ENCODE data around the gene TANC1. TPM values are rescaled to one million over a fixed set of nuclear protein-coding genes. Genes with fewer than 3 reads are reported as not detected.
"Not testable (repeated sequence)": the region's sequence is repeated elsewhere in the genome, so short reads cannot be mapped to it uniquely, and the experiment has no call there.

The TANC1 gene
- total RNA-seq, 4 donors from 2014 or later, result 27.1 to 57.4 (median 55.1) TPM

- DNase-seq, result no peak
- Histone ChIP-seq H3K4me1 (peaks cover 0 to 48% (median 16%) of the 10 kb centered on the region in 4 donors), H3K4me3 (no peak overlapping the region), H3K36me3 (no peaks in the 10 kb centered on the region), H3K27ac (peak overlapping the region; percentile 9 to 64 (median 48)), H3K27me3 (no peaks in the 10 kb centered on the region), H3K9me3 (no peaks in the 10 kb centered on the region)
- TF ChIP-seq POLR2A (IDR thresholded peaks at IDR 0.05) (no peak), CTCF (IDR thresholded peaks at IDR 0.05) (no peak)
Observed at GRCh38 chr2:159090514-159091201, 122.2 kb downstream of the TANC1 start.

- no peak for TF ChIP-seq POLR2A (IDR thresholded peaks at IDR 0.05)
- Histone ChIP-seq H3K4me1 (peaks cover 0 to 48% (median 16%) of the 10 kb centered on the region in 4 donors), H3K27me3 (no peaks in the 10 kb centered on the region), H3K4me3 (no peak overlapping the region), H3K27ac (peak overlapping the region; percentile 41 to 64 (median 48)), H3K36me3 (no peaks in the 10 kb centered on the region), H3K9me3 (peaks cover 0 to 2% (median 0%) of the 10 kb centered on the region in 4 donors)
- DNase-seq, result no peak
Observed at GRCh38 chr2:159091381-159091780, 122.9 kb downstream of the TANC1 start.

- peak overlapping the region; percentile 41 to 64 (median 48) for H3K27ac ChIP-seq
- H3K27me3 ChIP-seq, result no peaks in the 10 kb centered on the region
- peak in 2 of 3 donors; percentile 33 to 57 for DNase-seq
- no peaks in the 10 kb centered on the region for H3K36me3 ChIP-seq
- peaks cover 0 to 48% (median 16%) of the 10 kb centered on the region in 4 donors for H3K4me1 ChIP-seq
- no peak for TF ChIP-seq CTCF (IDR thresholded peaks at IDR 0.05)
- TF ChIP-seq POLR2A (IDR thresholded peaks at IDR 0.05), result no peak
- peaks cover 0 to 4% (median 0%) of the 10 kb centered on the region in 4 donors for H3K9me3 ChIP-seq
- H3K4me3 ChIP-seq, result no peak overlapping the region
Observed at GRCh38 chr2:159091976-159092375, 123.5 kb downstream of the TANC1 start.

- Histone ChIP-seq H3K4me3 (no peak overlapping the region), H3K4me1 (peaks cover 0 to 48% (median 16%) of the 10 kb centered on the region in 4 donors), H3K36me3 (no peaks in the 10 kb centered on the region), H3K9me3 (peaks cover 0 to 4% (median 0%) of the 10 kb centered on the region in 4 donors), H3K27me3 (no peaks in the 10 kb centered on the region), H3K27ac (peak overlapping the region in 3 of 4 donors; percentile 21 to 62 (median 43))
- no peak for DNase-seq
- TF ChIP-seq POLR2A (IDR thresholded peaks at IDR 0.05) (no peak), CTCF (IDR thresholded peaks at IDR 0.05) (no peak)
Observed at GRCh38 chr2:159093497-159093896, 125.1 kb downstream of the TANC1 start.

- H3K27ac ChIP-seq, result peak overlapping the region; percentile 15 to 67 (median 42)
- H3K27me3 ChIP-seq, result no peaks in the 10 kb centered on the region
- peak in 1 of 3 donors; percentile 67 for DNase-seq
- H3K9me3 ChIP-seq, result peaks cover 0 to 4% (median 0%) of the 10 kb centered on the region in 4 donors
- TF ChIP-seq POLR2A (IDR thresholded peaks at IDR 0.05) (no peak), CTCF (IDR thresholded peaks at IDR 0.05) (no peak)
- no peak overlapping the region for H3K4me3 ChIP-seq
- H3K36me3 ChIP-seq, result no peaks in the 10 kb centered on the region
- H3K4me1 ChIP-seq, result peaks cover 0 to 48% (median 16%) of the 10 kb centered on the region in 4 donors
Observed at GRCh38 chr2:159094173-159094737, 125.8 kb downstream of the TANC1 start.

GRCh38 chr2:159095813-159096212, 127.4 kb downstream of the TANC1 start:
- TF ChIP-seq POLR2A (IDR thresholded peaks at IDR 0.05) (no peak), CTCF (IDR thresholded peaks at IDR 0.05) (no peak)
- peaks cover 0 to 41% (median 12%) of the 10 kb centered on the region in 4 donors for H3K4me1 ChIP-seq

GRCh38 chr2:159096302-159096855, 127.9 kb downstream of the TANC1 start:
- H3K27me3 ChIP-seq, H3K9me3 ChIP-seq, H3K4me3 ChIP-seq, H3K36me3 ChIP-seq, DNase-seq: not testable (repeated sequence)
- Histone ChIP-seq H3K4me1 (peaks cover 0 to 36% (median 10%) of the 10 kb centered on the region in 4 donors), H3K27ac (peak overlapping the region in 1 of 4 donors; percentile 22)

More at GRCh38 chr2:159095813-159096212, 127.4 kb downstream of the TANC1 start:
- no peak overlapping the region for H3K4me3 ChIP-seq
- H3K27ac ChIP-seq, result no peak overlapping the region
- no peak for DNase-seq
- H3K9me3 ChIP-seq, result peaks cover 0 to 4% (median 0%) of the 10 kb centered on the region in 4 donors
- no peaks in the 10 kb centered on the region for H3K27me3 ChIP-seq
- H3K36me3 ChIP-seq, result no peaks in the 10 kb centered on the region
